Ovary (tissue), 9 donors: Measurements from ENCODE around the gene CSF3. TPM values are rescaled to one million over a fixed set of nuclear protein-coding genes. Genes with fewer than 3 reads are reported as not detected.
"Not testable (repeated sequence)": the region's sequence is repeated elsewhere in the genome, so short reads cannot be mapped to it uniquely, and the experiment has no call there.

Experiments used
- DNase-seq, 5 donors: peaks; one replicate each; pipeline ENCODE4 v3.0.0-alpha.2; 2019 to 2020
- H3K27ac ChIP-seq, 2 donors: fragments of 200-600 bp; one replicate each; pipeline versions ENCODE4 v1.5.1 to v1.8.0; 2019 to 2022
- H3K27me3 ChIP-seq: fragments of 200-600 bp; one replicate; pipeline ENCODE4 v1.8.0; 2022
- H3K36me3 ChIP-seq: fragments of 200-600 bp; sonication (generic); one replicate; pipeline ENCODE4 v1.5.1; 2019
- H3K4me1 ChIP-seq: one replicate; pipeline ENCODE4 v1.8.1; 2013; ENCODE audit warnings: mild to moderate bottlenecking, moderate library complexity; ENCODE audit not compliant: insufficient read depth
- H3K4me3 ChIP-seq: fragments of 200-600 bp; sonication (generic); one replicate; pipeline ENCODE4 v1.5.1; 2017
- H3K9me3 ChIP-seq, 2 donors: fragments of 200-600 bp in 1 of 2; sonication (generic) in 1 of 2; one replicate each; pipeline versions ENCODE4 v1.5.1 to v1.8.1; 2013 to 2019; ENCODE audit warnings: mild to moderate bottlenecking in 1 of 2, moderate library complexity in 1 of 2
- CTCF ChIP-seq, 3 donors: fragments of 450-650 bp in 2 of 3; fragments of 200-600 bp in 1 of 3; IDR thresholded peaks; one replicate each; pipeline versions ENCODE4 v1.5.1 to v1.8.0; 2016 to 2022; ENCODE audit warnings: antibody characterized with exemption in 3 of 3, mild to moderate bottlenecking in 1 of 3
- EP300 ChIP-seq: sonication (generic); formaldehyde crosslinking; IDR thresholded peaks from one replicate; pipeline ENCODE4 v1.6.1; 2017; ENCODE audit warnings: antibody characterized with exemption
- POLR2A ChIP-seq: fragments of 450-650 bp; IDR thresholded peaks from one replicate; pipeline ENCODE4 v1.6.1; 2017; ENCODE audit warnings: antibody characterized with exemption, mild to moderate bottlenecking, moderate library complexity
- WGBS, 3 donors: extraction: QIAGEN DNeasy Blood & Tissue Kit in 1 of 3; methylation state at CpG; one replicate each; pipeline versions ENCODE4 v1.1.5 to v1.1.7; 2013 to 2017; 5-methylcytosine and 5-hydroxymethylcytosine counted together
- intact Hi-C, 4 donors: fragments of 100-400 bp; cut with DNase I; formaldehyde crosslinking; loops; one replicate each; pipeline versions ENCODE4 v1.11.0 to v1.15.1; 2022 to 2023
- polyA plus RNA-seq, 2 donors: library from polyadenylated mRNA; stranded (reverse); fragments of 200-250 nt in 1 of 2; fragments of 350-450 nt in 1 of 2; fragmentation: Illumina TruSeq in 1 of 2; extraction: RNeasy Lipid Tissue Mini Kit (QIAGEN cat#74804) in 1 of 2; gene quantifications; one replicate each; pipeline ENCODE4 v1.2.3, GENCODE V29; 2013 to 2014
- total RNA-seq, 7 donors: library from RNA; depleted of rRNA in 2 of 7; stranded (reverse); fragments of >200 nt in 2 of 7; fragmentation: NEBNext Ultra II Directional in 3 of 7; extraction: Animal tissue kit (Norgen Biotek cat#: 25700) in 3 of 7; gene quantifications; one replicate each; pipeline versions ENCODE4 v1.1.0 to v1.2.4, GENCODE V29; 2016 to 2023
- donor health status: DM: no; HTN: no; CAD: no; lungs with moderate emphysema.
- donor health status: DM: no; HTN: no; CAD: no.
- donor health status: Bipolar disorder and iron deficiency.
- donor health status: DM: yes; HTN: yes; CAD: no.
- donor health status: DM: no; HTN: no; CAD: no.
- donor health status: DM: yes; HTN: yes; CAD: no.

CSF3 gene
- total and polyA plus RNA-seq, 9 donors = 0.32 to 197 (median 1.4) TPM; not detected in 3

- H3K4me3 ChIP-seq = no peak overlapping the region
- H3K4me1 ChIP-seq = no peaks in the 10 kb centered on the region
- H3K27ac ChIP-seq = no peak overlapping the region
- 27 to 42% (median 32%) methylated on average over 4 of the region's 4 CpGs for WGBS, 3 donors
- TF ChIP-seq POLR2A (no peak), EP300 (no peak), CTCF (IDR thresholded peaks at IDR 0.05) (no peak)
- no peak for DNase-seq
- H3K27me3 ChIP-seq = no peaks in the 10 kb centered on the region
- no peaks in the 10 kb centered on the region for H3K9me3 ChIP-seq
- no peaks in the 10 kb centered on the region for H3K36me3 ChIP-seq
- intact Hi-C loops = no loop called here
Measured at GRCh38 chr17:39997543-39997942, 17.7 kb upstream of the CSF3 start.

- intact Hi-C loops = no loop called here
- no peaks in the 10 kb centered on the region for H3K9me3 ChIP-seq
- no peaks in the 10 kb centered on the region for H3K36me3 ChIP-seq
- H3K4me3 ChIP-seq = no peak overlapping the region
- no peak for DNase-seq
- 68 to 79% (median 71%) methylated on average over 4 of the region's 4 CpGs for WGBS, 3 donors
- no peak overlapping the region for H3K27ac ChIP-seq
- no peaks in the 10 kb centered on the region for H3K27me3 ChIP-seq
- no peaks in the 10 kb centered on the region for H3K4me1 ChIP-seq
- TF ChIP-seq CTCF (IDR thresholded peaks at IDR 0.05) = no peak
- TF ChIP-seq POLR2A = no peak
- TF ChIP-seq EP300 = no peak
Measured at GRCh38 chr17:39999067-39999466, 16.2 kb upstream of the CSF3 start.

DNA sequence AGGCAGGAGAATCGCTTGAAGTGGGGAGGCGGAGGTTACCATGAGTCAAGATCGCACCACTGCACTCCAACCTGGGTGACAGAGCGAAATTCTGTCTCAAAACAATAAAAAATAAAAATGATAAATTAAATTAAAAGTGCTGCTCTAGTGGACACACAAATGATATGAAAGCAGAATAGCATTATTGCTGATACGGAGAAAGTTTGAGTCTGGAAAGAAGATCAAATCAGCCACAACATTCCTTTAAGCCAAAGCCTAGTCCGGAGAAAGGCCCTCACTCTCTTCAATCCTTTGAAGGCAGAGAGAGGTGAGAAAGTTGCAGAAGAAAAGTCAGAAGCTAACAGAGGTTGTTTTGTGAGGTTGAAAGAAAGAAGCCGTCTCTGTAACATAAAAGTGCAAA, 15.1 kb upstream of the CSF3 start:
- intact Hi-C loops = no loop called here
- Histone ChIP-seq H3K36me3 (no peaks in the 10 kb centered on the region), H3K4me3 (no peak overlapping the region), H3K27ac (no peak overlapping the region), H3K4me1 (no peaks in the 10 kb centered on the region), H3K27me3 (no peaks in the 10 kb centered on the region), H3K9me3 (no peaks in the 10 kb centered on the region)
- 76 to 81% (median 77%) methylated on average over 7 of the region's 7 CpGs for WGBS, 3 donors
- TF ChIP-seq EP300 (no peak), CTCF (IDR thresholded peaks at IDR 0.05) (no peak), POLR2A (no peak)
- DNase-seq = no peak

GRCh38 chr17:40001335-40001734, 13.9 kb upstream of the CSF3 start:
- WGBS, 3 donors = 89 to 95% (median 91%) methylated on average over 8 of the region's 8 CpGs
- H3K4me1 ChIP-seq, H3K4me3 ChIP-seq, H3K27ac ChIP-seq, H3K27me3 ChIP-seq, intact Hi-C loops, H3K36me3 ChIP-seq, DNase-seq, H3K9me3 ChIP-seq: not testable (repeated sequence)

DNA sequence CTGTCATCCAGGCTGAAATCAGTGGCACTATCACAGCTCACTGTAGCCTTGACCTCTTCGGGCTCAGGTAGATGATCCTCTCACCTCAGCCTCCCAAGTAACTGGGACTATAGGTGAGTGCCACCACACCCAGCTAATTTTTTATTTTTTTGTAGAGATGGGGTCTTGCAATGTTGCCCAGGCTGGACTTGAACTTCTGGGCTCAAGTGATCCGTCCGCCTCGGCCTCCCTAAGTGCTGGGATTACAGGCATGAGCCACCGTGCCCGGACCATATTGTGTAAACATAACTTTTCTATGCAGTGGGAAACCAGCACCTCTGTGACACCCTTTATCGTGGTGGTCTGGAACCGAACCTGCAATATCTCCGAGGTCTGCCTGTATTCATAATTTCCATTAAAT, 11.2 kb upstream of the CSF3 start:
- intact Hi-C loops = no loop called here
- no peaks in the 10 kb centered on the region for H3K9me3 ChIP-seq
- WGBS, 3 donors = 87 to 89% (median 89%) methylated on average over 9 of the region's 9 CpGs

More for the DNA sequence above, 11.2 kb upstream of the CSF3 start:
- no peak overlapping the region for H3K27ac ChIP-seq
- no peak overlapping the region for H3K4me3 ChIP-seq
- DNase-seq = no peak
- no peaks in the 10 kb centered on the region for H3K36me3 ChIP-seq
- H3K4me1 ChIP-seq = no peaks in the 10 kb centered on the region
- no peak for TF ChIP-seq CTCF (IDR thresholded peaks at IDR 0.05)
- no peak for TF ChIP-seq POLR2A
- TF ChIP-seq EP300 = no peak
- H3K27me3 ChIP-seq = no peaks in the 10 kb centered on the region
